Astrocyte (in vitro differentiated cells and primary cell): ENCODE data around the gene FABP6. TPM values are rescaled to one million over a fixed set of nuclear protein-coding genes. Genes with fewer than 3 reads are reported as not detected.

Experiments used
- DNase-seq: peaks from one replicate; pipeline ENCODE4 v3.0.0-alpha.2; 2010; ENCODE audit warnings: low read depth
- FAIRE-seq: peaks from 2 replicates; lab custom pipeline; 2011; peaks lifted over from hg19 to GRCh38; lab: Jason Lieb, UNC
- H2AFZ ChIP-seq: 2 replicates; pipeline ENCODE4 v1.6.0; 2012; ENCODE audit warnings: low read depth, low read length, inconsistent platforms
- H3K27ac ChIP-seq: 2 replicates; pipeline ENCODE4 v1.5.1; 2011; ENCODE audit warnings: low read depth, low read length, inconsistent platforms
- H3K27me3 ChIP-seq: 2 replicates; pipeline ENCODE4 v1.6.0; 2011; ENCODE audit warnings: low read length, inconsistent platforms; ENCODE audit not compliant: insufficient read depth
- H3K36me3 ChIP-seq: 2 replicates; pipeline ENCODE4 v1.5.1; 2011; ENCODE audit warnings: low read length, inconsistent platforms; ENCODE audit not compliant: insufficient read depth
- H3K4me1 ChIP-seq: 2 replicates; pipeline ENCODE4 v1.5.1; 2011; ENCODE audit warnings: low read length, inconsistent platforms; ENCODE audit not compliant: insufficient read depth
- H3K4me2 ChIP-seq: 2 replicates; pipeline ENCODE4 v1.6.0; 2012; ENCODE audit warnings: low read length, inconsistent platforms
- H3K4me3 ChIP-seq: 2 replicates; pipeline ENCODE4 v1.5.1; 2011; ENCODE audit warnings: low read depth, mild to moderate bottlenecking, low read length, inconsistent platforms; ENCODE audit not compliant: insufficient read depth
- H3K79me2 ChIP-seq: 2 replicates; pipeline ENCODE4 v1.6.0; 2012; ENCODE audit warnings: mild to moderate bottlenecking, low read length, inconsistent platforms; ENCODE audit not compliant: insufficient read depth
- H3K9ac ChIP-seq: 2 replicates; pipeline ENCODE4 v1.6.0; 2012; ENCODE audit warnings: mild to moderate bottlenecking, low read length, inconsistent platforms
- H3K9me3 ChIP-seq: 2 replicates; pipeline ENCODE4 v1.5.1; 2012; ENCODE audit warnings: low read depth, mild to moderate bottlenecking, low read length, inconsistent platforms; ENCODE audit not compliant: insufficient read depth
- H4K20me1 ChIP-seq: 2 replicates; pipeline ENCODE4 v1.6.0; 2012; ENCODE audit warnings: low read length, inconsistent platforms; ENCODE audit not compliant: insufficient read depth
- H3K27ac Mint-ChIP-seq: one replicate; pipeline ENCODE4 v1.8.0; 2021; ENCODE audit warnings: mild to moderate bottlenecking, mixed read lengths; ENCODE audit not compliant: unreplicated experiment
- H3K27me3 Mint-ChIP-seq: one replicate; pipeline ENCODE4 v1.8.0; 2021; ENCODE audit warnings: low read depth, mixed read lengths; ENCODE audit not compliant: unreplicated experiment
- H3K36me3 Mint-ChIP-seq: one replicate; pipeline ENCODE4 v1.8.0; 2021; ENCODE audit warnings: low read depth, mixed read lengths; ENCODE audit not compliant: unreplicated experiment
- H3K4me1 Mint-ChIP-seq: one replicate; pipeline ENCODE4 v1.8.0; 2021; ENCODE audit warnings: low read depth, mixed read lengths; ENCODE audit not compliant: unreplicated experiment
- H3K4me3 Mint-ChIP-seq: one replicate; pipeline ENCODE4 v1.8.0; 2021; ENCODE audit warnings: mild to moderate bottlenecking, moderate library complexity, mixed read lengths; ENCODE audit not compliant: unreplicated experiment
- H3K9me3 Mint-ChIP-seq: one replicate; pipeline ENCODE4 v1.8.0; 2021; ENCODE audit warnings: mild to moderate bottlenecking, mixed read lengths; ENCODE audit not compliant: unreplicated experiment
- EZH2 ChIP-seq: IDR thresholded peaks from 2 replicates; pipeline ENCODE4 v1.6.1; 2012; ENCODE audit warnings: mild to moderate bottlenecking, low read length, inconsistent platforms; ENCODE audit not compliant: insufficient read depth
- total RNA-seq: library from RNA; stranded (reverse); gene quantifications from 2 replicates; pipeline ENCODE4 v1.2.1, GENCODE V29; 2021
- TF ChIP-seq, protein P1 (sequence below): IDR thresholded peaks from 2 replicates; pipeline ENCODE4 v1.5.1; 2011; ENCODE audit warnings: low read depth, mild to moderate bottlenecking, inconsistent platforms, low read length, moderate library complexity; ENCODE audit not compliant: insufficient read depth

FABP6 gene
- total RNA-seq, 1 donor from 2014 or later, result not detected

DNA sequence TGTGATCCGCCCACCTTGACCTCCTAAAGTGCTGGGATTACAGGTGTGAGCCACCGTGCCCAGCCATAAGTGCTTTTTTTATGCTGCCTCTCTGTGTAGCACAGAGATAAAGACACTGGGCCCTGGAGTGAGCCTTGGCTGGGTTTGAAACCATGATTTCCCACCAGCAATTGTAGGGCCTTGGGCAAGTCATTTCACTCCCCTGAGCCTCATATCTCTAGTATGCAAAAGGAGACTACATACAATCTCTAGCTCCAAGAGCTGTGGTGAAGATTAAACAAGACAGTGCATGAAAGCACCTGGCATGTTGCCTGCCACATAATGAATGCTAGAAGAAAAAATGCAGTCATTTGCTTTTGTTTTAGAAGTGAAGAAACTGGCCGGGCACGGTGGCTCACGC lies 3.9 kb downstream of the FABP6 start:
- Histone ChIP-seq H3K36me3 (no peaks in the 10 kb centered on the region), H3K27ac (no peak overlapping the region), H3K27me3 (no peaks in the 10 kb centered on the region), H3K79me2 (no peaks in the 10 kb centered on the region), H3K4me3 (no peak overlapping the region), H4K20me1 (no peaks in the 10 kb centered on the region), H3K9me3 (no peaks in the 10 kb centered on the region), H3K4me2 (no peak overlapping the region), H2AFZ (no peak overlapping the region), H3K9ac (no peak overlapping the region), H3K4me1 (peaks cover 5% of the 10 kb centered on the region)
- Mint-ChIP-seq H3K9me3 (no peaks in the 10 kb centered on the region), H3K4me3 (no peak overlapping the region), H3K27me3 (peaks cover 17% of the 10 kb centered on the region), H3K4me1 (no peaks in the 10 kb centered on the region), H3K27ac (no peak overlapping the region), H3K36me3 (no peaks in the 10 kb centered on the region)
- TF ChIP-seq, protein P1, sequence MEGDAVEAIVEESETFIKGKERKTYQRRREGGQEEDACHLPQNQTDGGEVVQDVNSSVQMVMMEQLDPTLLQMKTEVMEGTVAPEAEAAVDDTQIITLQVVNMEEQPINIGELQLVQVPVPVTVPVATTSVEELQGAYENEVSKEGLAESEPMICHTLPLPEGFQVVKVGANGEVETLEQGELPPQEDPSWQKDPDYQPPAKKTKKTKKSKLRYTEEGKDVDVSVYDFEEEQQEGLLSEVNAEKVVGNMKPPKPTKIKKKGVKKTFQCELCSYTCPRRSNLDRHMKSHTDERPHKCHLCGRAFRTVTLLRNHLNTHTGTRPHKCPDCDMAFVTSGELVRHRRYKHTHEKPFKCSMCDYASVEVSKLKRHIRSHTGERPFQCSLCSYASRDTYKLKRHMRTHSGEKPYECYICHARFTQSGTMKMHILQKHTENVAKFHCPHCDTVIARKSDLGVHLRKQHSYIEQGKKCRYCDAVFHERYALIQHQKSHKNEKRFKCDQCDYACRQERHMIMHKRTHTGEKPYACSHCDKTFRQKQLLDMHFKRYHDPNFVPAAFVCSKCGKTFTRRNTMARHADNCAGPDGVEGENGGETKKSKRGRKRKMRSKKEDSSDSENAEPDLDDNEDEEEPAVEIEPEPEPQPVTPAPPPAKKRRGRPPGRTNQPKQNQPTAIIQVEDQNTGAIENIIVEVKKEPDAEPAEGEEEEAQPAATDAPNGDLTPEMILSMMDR, result no peak
- no peak for TF ChIP-seq EZH2
- DNase-seq (peak; percentile 20), FAIRE-seq (no peak)

DNA sequence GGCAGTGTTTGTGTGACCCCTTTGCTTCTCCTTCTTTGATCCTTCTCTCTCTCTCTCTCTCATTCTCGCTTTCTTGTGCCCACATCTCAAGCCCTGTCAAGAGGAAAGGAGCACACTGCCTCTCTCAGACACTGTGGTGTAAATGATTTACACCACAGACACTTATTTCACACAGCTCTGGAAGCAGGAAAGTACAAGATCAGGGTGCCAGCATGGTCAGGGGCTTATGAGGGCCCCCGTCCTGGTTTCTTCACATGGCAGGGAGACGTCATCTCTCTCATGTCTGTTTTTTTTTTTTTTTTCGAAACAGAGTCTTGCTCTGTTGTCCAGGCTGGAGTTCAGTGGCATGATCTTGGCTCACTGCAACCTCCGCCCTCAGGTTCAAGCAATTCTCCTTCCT lies 6.4 kb downstream of the FABP6 start:
- Histone ChIP-seq H3K4me2 (no peak overlapping the region), H3K4me1 (peaks cover 5% of the 10 kb centered on the region), H2AFZ (no peak overlapping the region), H3K9me3 (no peaks in the 10 kb centered on the region), H4K20me1 (no peaks in the 10 kb centered on the region), H3K4me3 (no peak overlapping the region), H3K9ac (no peak overlapping the region), H3K79me2 (no peaks in the 10 kb centered on the region), H3K27ac (no peak overlapping the region), H3K27me3 (no peaks in the 10 kb centered on the region), H3K36me3 (no peaks in the 10 kb centered on the region)
- H3K4me3 Mint-ChIP-seq, result no peak overlapping the region
- DNase-seq (no peak), FAIRE-seq (no peak)
- H3K4me1 Mint-ChIP-seq, result no peaks in the 10 kb centered on the region
- no peaks in the 10 kb centered on the region for H3K9me3 Mint-ChIP-seq
- TF ChIP-seq, protein P1, result no peak
- TF ChIP-seq EZH2, result no peak
- H3K36me3 Mint-ChIP-seq, result no peaks in the 10 kb centered on the region
- H3K27ac Mint-ChIP-seq, result no peak overlapping the region
- H3K27me3 Mint-ChIP-seq, result peaks cover 10% of the 10 kb centered on the region

DNA sequence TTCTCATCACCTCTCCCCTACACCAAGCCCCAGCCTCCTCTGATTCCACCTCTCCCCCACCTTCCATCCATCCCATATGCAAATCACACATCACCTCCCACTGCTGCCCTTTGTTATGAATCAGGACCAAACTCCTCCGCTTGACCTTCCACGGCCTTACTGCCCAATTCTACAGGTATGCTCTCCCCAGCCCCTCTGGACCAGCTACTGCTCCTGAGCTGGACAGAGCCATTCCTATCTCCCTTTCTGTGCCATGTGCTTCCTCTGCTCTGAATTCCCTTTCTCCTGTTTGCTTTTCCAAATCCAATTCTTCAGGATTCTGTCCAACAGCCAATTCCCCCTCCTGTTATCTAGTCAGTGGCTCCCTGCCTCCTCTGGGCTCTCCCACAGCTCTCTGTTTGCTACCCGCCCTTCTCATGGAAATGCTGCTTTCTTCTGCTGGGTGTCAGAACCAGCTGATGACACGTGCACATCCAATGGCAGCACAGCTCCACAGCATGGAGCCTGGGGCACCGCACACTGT lies 8.3 kb downstream of the FABP6 start:
- H3K36me3 Mint-ChIP-seq, result no peaks in the 10 kb centered on the region
- peaks cover 12% of the 10 kb centered on the region for H3K27me3 Mint-ChIP-seq
- Histone ChIP-seq H4K20me1 (no peaks in the 10 kb centered on the region), H3K27ac (no peak overlapping the region), H3K9ac (no peak overlapping the region), H3K4me3 (no peak overlapping the region), H3K79me2 (no peaks in the 10 kb centered on the region), H3K4me1 (no peaks in the 10 kb centered on the region), H3K9me3 (no peaks in the 10 kb centered on the region), H2AFZ (no peak overlapping the region), H3K27me3 (no peaks in the 10 kb centered on the region), H3K36me3 (no peaks in the 10 kb centered on the region), H3K4me2 (no peak overlapping the region)
- no peak for FAIRE-seq
- TF ChIP-seq, protein P1, result no peak
- no peak for TF ChIP-seq EZH2
- DNase-seq, result no peak
- no peak overlapping the region for H3K4me3 Mint-ChIP-seq
- no peaks in the 10 kb centered on the region for H3K9me3 Mint-ChIP-seq
- no peak overlapping the region for H3K27ac Mint-ChIP-seq
- no peaks in the 10 kb centered on the region for H3K4me1 Mint-ChIP-seq
